A549 (cell line): ENCODE data around the gene FXYD7.

ENCODE experiments used
- BHLHE40 ChIP-seq: IDR thresholded peaks from 2 replicates; pipeline ENCODE4 v1.6.1; 2012; ENCODE audit warnings: low read depth, low read length, inconsistent platforms
- CHD2 ChIP-seq: fragments of 150-350 bp; IDR thresholded peaks from 2 replicates; pipeline ENCODE4 v1.6.1; 2014; ENCODE audit warnings: low read length; ENCODE audit not compliant: partially characterized antibody
- CTCF ChIP-seq: fragments of >200 bp; sonication (Bioruptor Twin); formaldehyde crosslinking; IDR thresholded peaks from 3 replicates; pipeline ENCODE4 v1.5.1; 2016
- EHMT2 ChIP-seq: fragments of 200-600 bp; sonication (generic); IDR thresholded peaks from 2 replicates; pipeline ENCODE4 v1.6.1; 2016; ENCODE audit warnings: antibody characterized with exemption, low read depth, mild to moderate bottlenecking, moderate library complexity
- ESRRA ChIP-seq: fragments of 150-350 bp; IDR thresholded peaks from 2 replicates; pipeline ENCODE4 v1.6.1; 2014; ENCODE audit warnings: mild to moderate bottlenecking, low read length, borderline replicate concordance
- GATA3 ChIP-seq: IDR thresholded peaks from 2 replicates; pipeline ENCODE4 v1.6.1; 2012; ENCODE audit warnings: borderline replicate concordance
- HES2 ChIP-seq: fragments of >200 bp; sonication (Bioruptor Twin); formaldehyde crosslinking; IDR thresholded peaks from 2 replicates; pipeline ENCODE4 v1.6.1; 2016
- NPAS2 ChIP-seq: fragments of 250-450 bp; sonication (Bioruptor Pico); IDR thresholded peaks from 2 replicates; pipeline ENCODE4 v1.8.0; 2022; ENCODE audit warnings: mild to moderate bottlenecking, moderate library complexity, borderline replicate concordance
- PBX3 ChIP-seq: IDR thresholded peaks from 2 replicates; pipeline ENCODE4 v1.6.1; 2012
- POLR2A ChIP-seq: IDR thresholded peaks from 2 replicates; pipeline ENCODE4 v1.6.1; 2012; ENCODE audit warnings: mild to moderate bottlenecking, low read length
- POLR2AphosphoS2 ChIP-seq: conservative IDR thresholded peaks from 2 replicates; pipeline ENCODE4 v1.6.1; 2012; ENCODE audit warnings: low read length, improper control_type of control experiment, inconsistent platforms
- RCOR1 ChIP-seq: fragments of 150-350 bp; IDR thresholded peaks from 2 replicates; pipeline ENCODE4 v1.6.1; 2014; ENCODE audit warnings: antibody characterized with exemption, low read length, low read depth
- RFX5 ChIP-seq: fragments of 450-650 bp; IDR thresholded peaks from 2 replicates; pipeline ENCODE4 v1.7.1; 2014; ENCODE audit warnings: antibody characterized with exemption, mild to moderate bottlenecking, moderate library complexity
- SMC3 ChIP-seq: fragments of >200 bp; sonication (Bioruptor Twin); formaldehyde crosslinking; IDR thresholded peaks from 3 replicates; pipeline ENCODE4 v1.6.1; 2018; ENCODE audit warnings: inconsistent platforms

GRCh38 chr19:35105411-35106290 lies 37.4 kb upstream of the FXYD7 start:
- TF ChIP-seq ESRRA (no peak), CTCF (no peak), GATA3 (no peak), CHD2 (no peak), HES2 (no peak), BHLHE40 (no peak), RFX5 (no peak), PBX3 (no peak), POLR2A (no peak; the same call in 1 of the 2 replicates), POLR2AphosphoS2 (no peak), SMC3 (no peak), NPAS2 (CRISPR knock-in tag) (no peak), EHMT2 (no peak), RCOR1 (no peak)
